Measurements from ENCODE around the gene LCE6A.

- no peak for TF ChIP-seq EZH2 (IDR thresholded peaks at IDR 0.05; ENCODE audit: borderline replicate concordance)
- TF ChIP-seq, protein P1, sequence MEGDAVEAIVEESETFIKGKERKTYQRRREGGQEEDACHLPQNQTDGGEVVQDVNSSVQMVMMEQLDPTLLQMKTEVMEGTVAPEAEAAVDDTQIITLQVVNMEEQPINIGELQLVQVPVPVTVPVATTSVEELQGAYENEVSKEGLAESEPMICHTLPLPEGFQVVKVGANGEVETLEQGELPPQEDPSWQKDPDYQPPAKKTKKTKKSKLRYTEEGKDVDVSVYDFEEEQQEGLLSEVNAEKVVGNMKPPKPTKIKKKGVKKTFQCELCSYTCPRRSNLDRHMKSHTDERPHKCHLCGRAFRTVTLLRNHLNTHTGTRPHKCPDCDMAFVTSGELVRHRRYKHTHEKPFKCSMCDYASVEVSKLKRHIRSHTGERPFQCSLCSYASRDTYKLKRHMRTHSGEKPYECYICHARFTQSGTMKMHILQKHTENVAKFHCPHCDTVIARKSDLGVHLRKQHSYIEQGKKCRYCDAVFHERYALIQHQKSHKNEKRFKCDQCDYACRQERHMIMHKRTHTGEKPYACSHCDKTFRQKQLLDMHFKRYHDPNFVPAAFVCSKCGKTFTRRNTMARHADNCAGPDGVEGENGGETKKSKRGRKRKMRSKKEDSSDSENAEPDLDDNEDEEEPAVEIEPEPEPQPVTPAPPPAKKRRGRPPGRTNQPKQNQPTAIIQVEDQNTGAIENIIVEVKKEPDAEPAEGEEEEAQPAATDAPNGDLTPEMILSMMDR (IDR thresholded peaks at IDR 0.05; ENCODE audit: poor library complexity), result no peak
These were observed 29.1 kb downstream of the LCE6A start for GRCh38 chr1:152871731-152872126.
